HepG2 (cell line): ENCODE measurements around the gene ABCC2. TPM values are rescaled to one million over a fixed set of nuclear protein-coding genes. Genes with fewer than 3 reads are reported as not detected.

Experiments used
- ATAC-seq: fragments of 200-7000 bp; cut with Tn5 transposase; 3 replicates; pipeline ENCODE4 v1.9.1; 2020; ENCODE audit warnings: mild to moderate bottlenecking, moderate library complexity
- BruUV-seq: library from RNA; stranded (reverse); fragments of 400-500 nt; replicated peaks from 2 replicates; lab custom pipeline; 2021; lab: Mats Ljungman, UMichigan
- CTCF ChIA-PET: fragments of 300-600 bp; formaldehyde crosslinking; extraction: SDS; loops from one replicate; lab custom pipeline; 2021; ENCODE audit warnings: low total read pairs, inconsistent platforms, low intra/inter-chr PET ratio; lab: Yijun Ruan, JAX
- POLR2A ChIA-PET: fragments of 350-600 bp; sonication (Branson Sonifier 250); formaldehyde crosslinking; loops from one replicate; lab custom pipeline; 2020; ENCODE audit warnings: antibody characterized with exemption, inconsistent platforms; lab: Yijun Ruan, JAX
- DNase-seq: peaks from one replicate; pipeline ENCODE4 v3.0.0-alpha.2; 2015; ENCODE audit warnings: low spot score
- FAIRE-seq: peaks from 3 replicates; lab custom pipeline; 2011; peaks lifted over from hg19 to GRCh38; lab: Jason Lieb, UNC
- H2AFZ ChIP-seq: one replicate; pipeline ENCODE4 v1.6.1; 2011; ENCODE audit warnings: low read length, inconsistent platforms
- H3K27ac ChIP-seq: fragments of 300-600 bp; 3 replicates; pipeline ENCODE4 v1.8.0; 2011; ENCODE audit warnings: mixed run types, mild to moderate bottlenecking, mixed read lengths, low read length, inconsistent platforms; ENCODE audit not compliant: insufficient read depth; ENCODE audit errors: extremely low read length
- H3K27me3 ChIP-seq, 2 experiments: fragments of 200-600 bp in 1 of 2; 2 replicates in 1 of 2; 3 replicates in 1 of 2; pipeline versions ENCODE4 v1.6.0 to v1.8.0; 2011; ENCODE audit warnings: low read length in 2 of 2, mild to moderate bottlenecking in 2 of 2, moderate library complexity in 2 of 2, inconsistent platforms in 1 of 2; ENCODE audit not compliant: insufficient read depth in 2 of 2, control insufficient read depth in 1 of 2
- H3K36me3 ChIP-seq, 2 experiments: fragments of 200-600 bp in 1 of 2; replicated peaks in 1 of 2; 2 replicates in 1 of 2; 3 replicates in 1 of 2; pipeline versions ENCODE4 v1.5.1 to v1.8.0; 2011; ENCODE audit warnings: low read length in 2 of 2, inconsistent platforms in 1 of 2; ENCODE audit not compliant: insufficient read depth in 2 of 2, control insufficient read depth in 1 of 2
- H3K4me1 ChIP-seq: 2 replicates; pipeline ENCODE4 v1.5.1; 2012; ENCODE audit warnings: low read length, inconsistent platforms; ENCODE audit not compliant: insufficient read depth
- H3K4me2 ChIP-seq: 2 replicates; pipeline ENCODE4 v1.6.0; 2011; ENCODE audit warnings: low read depth, low read length, inconsistent platforms
- H3K4me3 ChIP-seq, 3 experiments: fragments of 200-600 bp in 1 of 3; sonication (generic), shearing (Covaris generic) in 1 of 3; replicated peaks in 1 of 3; 2 replicates each; pipeline ENCODE4 v1.5.1; 2011 to 2016; ENCODE audit warnings: low read length in 3 of 3, inconsistent platforms in 2 of 3, low read depth in 2 of 3, mild to moderate bottlenecking in 2 of 3, control low read depth in 1 of 3, mixed read lengths in 1 of 3; ENCODE audit not compliant: insufficient read depth in 1 of 3
- H3K79me2 ChIP-seq: one replicate; pipeline ENCODE4 v1.6.1; 2011; ENCODE audit warnings: low read length, inconsistent platforms; ENCODE audit not compliant: insufficient read depth
- H3K9ac ChIP-seq: 2 replicates; pipeline ENCODE4 v1.6.0; 2011; ENCODE audit warnings: mild to moderate bottlenecking, low read depth, low read length, inconsistent platforms; ENCODE audit not compliant: insufficient read depth
- H3K9me3 ChIP-seq: 2 replicates; pipeline ENCODE4 v1.5.1; 2012; ENCODE audit warnings: mild to moderate bottlenecking, low read length
- H4K20me1 ChIP-seq: 2 replicates; pipeline ENCODE4 v1.6.0; 2011; ENCODE audit warnings: inconsistent platforms, mild to moderate bottlenecking, low read length, moderate library complexity; ENCODE audit not compliant: insufficient read depth
- GZF1 ChIP-seq: sonication (generic); formaldehyde crosslinking; IDR thresholded peaks from 2 replicates; pipeline ENCODE4 v1.5.1; 2020; ENCODE audit warnings: mild to moderate bottlenecking, missing genetic modification reagents
- HNF4A ChIP-seq: sonication (generic); formaldehyde crosslinking; IDR thresholded peaks from 2 replicates; pipeline ENCODE4 v1.4.0; 2020; ENCODE audit warnings: missing genetic modification reagents
- MXD4 ChIP-seq: IDR thresholded peaks from 2 replicates; pipeline ENCODE4 v1.6.1; 2016; ENCODE audit warnings: mild to moderate bottlenecking, missing biosample characterization, missing genetic modification reagents
- NR2F1 ChIP-seq, 2 experiments: fragments of 450-650 bp in 1 of 2; formaldehyde crosslinking in 1 of 2; IDR thresholded peaks; 2 replicates each; pipeline versions ENCODE4 v1.5.0 to v1.6.1; 2016 to 2020; ENCODE audit warnings: mild to moderate bottlenecking in 1 of 2, missing compliant biosample characterization in 1 of 2, missing genetic modification reagents in 1 of 2, moderate library complexity in 1 of 2
- NR2F6 ChIP-seq, 2 experiments: IDR thresholded peaks; 2 replicates each; pipeline ENCODE4 v1.6.1; 2016; ENCODE audit warnings: antibody characterized with exemption in 1 of 2, mild to moderate bottlenecking in 1 of 2
- PHF5A ChIP-seq: IDR thresholded peaks from one replicate; pipeline ENCODE4 v1.6.1; 2018; ENCODE audit warnings: low read depth, missing genetic modification reagents; ENCODE audit not compliant: unreplicated experiment
- RARA ChIP-seq: IDR thresholded peaks from 2 replicates; pipeline ENCODE4 v1.6.1; 2016; ENCODE audit warnings: missing genetic modification reagents, missing compliant biosample characterization
- RBFOX2 ChIP-seq: fragments of 200-400 bp; formaldehyde crosslinking; IDR thresholded peaks from 2 replicates; pipeline ENCODE4 v1.6.1; 2017; ENCODE audit warnings: low read depth, mild to moderate bottlenecking, low read length
- ZNF12 ChIP-seq: sonication (generic); formaldehyde crosslinking; IDR thresholded peaks from 2 replicates; pipeline ENCODE4 v1.5.0; 2020; ENCODE audit warnings: missing genetic modification reagents
- ZNF18 ChIP-seq: sonication (generic); formaldehyde crosslinking; IDR thresholded peaks from 2 replicates; pipeline ENCODE4 v1.8.0; 2022; ENCODE audit warnings: mild to moderate bottlenecking, missing genetic modification reagents; ENCODE audit not compliant: insufficient replicate concordance
- ZNF652 ChIP-seq: IDR thresholded peaks from 2 replicates; pipeline ENCODE4 v1.6.1; 2016; ENCODE audit warnings: low read depth, borderline replicate concordance
- ZSCAN29 ChIP-seq: sonication (generic); formaldehyde crosslinking; conservative IDR thresholded peaks from 2 replicates; pipeline ENCODE4 v1.4.0; 2020; ENCODE audit warnings: mild to moderate bottlenecking, missing genetic modification reagents
- WGBS: methylation state at CpG from one replicate; pipeline ENCODE4 v1.1.6; 2017; ENCODE audit warnings: low lambda C conversion rate; 5-methylcytosine and 5-hydroxymethylcytosine counted together
- in situ Hi-C: cut with HindIII; loops from 2 replicates; pipeline ENCODE4 v1.10.0; 2017; ENCODE audit warnings: low pct_unique_long_range_greater_than_20kb; ENCODE audit not compliant: extremely low pct_ligation_motif_present
- intact Hi-C: fragments of 100-400 bp; cut with micrococcal nuclease; formaldehyde crosslinking; loops from one replicate; pipeline ENCODE4 v1.10.0; 2022; ENCODE audit not compliant: unreplicated experiment
- polyA plus RNA-seq, 8 experiments: library from polyadenylated mRNA; depleted of rRNA in 3 of 8; stranded (reverse) in 7 of 8; unstranded in 1 of 8; fragments of >200 nt; fragmentation: Illumina TruSeq in 4 of 8; extraction: Trizol in 4 of 8; gene quantifications; 2 replicates each; pipeline versions ENCODE4 v1.2.1 to v1.2.3, GENCODE V29; 2011 to 2016; ENCODE audit warnings: low read depth in 4 of 8, missing spikeins in 1 of 8, mixed read lengths in 1 of 8; ENCODE audit not compliant: insufficient read depth in 1 of 8
- total RNA-seq, 5 experiments: library from RNA; depleted of rRNA; stranded (reverse); fragments of >200 nt; fragmentation: Illumina TruSeq; extraction: Trizol; gene quantifications; 2 replicates each; pipeline ENCODE4 v1.2.3, GENCODE V29; 2016; ENCODE audit warnings: low read depth in 1 of 5

Gene ABCC2
- total and polyA plus RNA-seq, 2 of the 13 experiments (the other 11 are each of a cell fraction or from before 2014, with no cell fraction given): 181 to 497 TPM

GRCh38 chr10:99787311-99787710 is 4.9 kb downstream of the ABCC2 start:
- Histone ChIP-seq H3K27me3 (no peaks in the 10 kb centered on the region; a peak in 1 of 5 replicates), H3K9ac (no peak overlapping the region), H3K4me3 (peak overlapping the region in 2 of 3 experiments; percentile 19 to 37; a peak in 3 of 6 replicates), H3K79me2 (peaks cover 95% of the 10 kb centered on the region), H2AFZ (no peak overlapping the region), H3K4me2 (peak overlapping the region; percentile 53), H3K9me3 (no peaks in the 10 kb centered on the region), H3K27ac (no peak overlapping the region), H4K20me1 (peaks cover 49% of the 10 kb centered on the region), H3K36me3 (peaks cover 17 to 59% of the 10 kb centered on the region in 2 experiments), H3K4me1 (peaks cover 63% of the 10 kb centered on the region)
- TF ChIP-seq ZNF652 (CRISPR knock-in tag) (0 out of 2 replicates have a peak, but pooled peaks have one; percentile 23), PHF5A (no peak), ZSCAN29 (CRISPR knock-in tag) (no peak)
- in situ Hi-C loops (loop anchor here (5.0 kb wide), 1 partner anchor 35 kb away; no protein-coding TSS in a partner anchor), intact Hi-C loops (no loop called here)
- FAIRE-seq (no peak), DNase-seq (no peak), ATAC-seq (no peak)
- ChIA-PET POLR2A (interaction anchor here (0.7 to 4.2 kb wide), 3 partner anchors 10 to 55 kb away, joined by 3 to 23 read pairs (median 4); partner anchors contain the start of genes COX15 and CUTC), CTCF (no interaction called here)
- no TSS peak for BruUV-seq
- WGBS: 60% methylated on average over 5 of the region's 5 CpGs

- no peak for DNase-seq
- H3K79me2 ChIP-seq: peaks cover 96% of the 10 kb centered on the region
- whole genome bisulfite sequencing: 64% methylated on average over 7 of the region's 7 CpGs
- H3K9ac ChIP-seq: peak overlapping the region; percentile 34; the same call in 1 of the 2 replicates
- in situ Hi-C loops: loop anchor here (5.0 kb wide), 1 partner anchor 36 kb away; no protein-coding TSS in a partner anchor
- H3K4me2 ChIP-seq: peak overlapping the region; percentile 53
- H3K9me3 ChIP-seq: no peaks in the 10 kb centered on the region
- intact Hi-C loops: no loop called here
- no peak for ATAC-seq
- ChIA-PET POLR2A (interaction anchor here (0.7 to 4.2 kb wide), 4 partner anchors 9 to 56 kb away, joined by 3 to 23 read pairs (median 4); partner anchors contain the start of genes COX15 and CUTC), CTCF (no interaction called here)
- H3K27ac ChIP-seq: peak overlapping the region; percentile 2
- peaks cover 55% of the 10 kb centered on the region for H4K20me1 ChIP-seq
- no peaks in the 10 kb centered on the region; a peak in 1 of 5 replicates for H3K27me3 ChIP-seq
- H3K4me1 ChIP-seq: peaks cover 63% of the 10 kb centered on the region
- TF ChIP-seq ZNF18: peak; percentile 92
- TF ChIP-seq MXD4 (CRISPR knock-in tag): no peak
- peak; percentile 9; the same call in 1 of the 2 replicates for TF ChIP-seq HNF4A (CRISPR knock-in tag)
- 0 out of 2 replicates have a peak, but pooled peaks have one; percentile 21 for TF ChIP-seq NR2F6 (IDR thresholded peaks at IDR 0.05)
- TF ChIP-seq NR2F6 (CRISPR knock-in tag; IDR thresholded peaks at IDR 0.05): peak; percentile 59
- no peak for TF ChIP-seq GZF1 (CRISPR knock-in tag)
- peak; percentile 25 to 50; a peak in 1 of 4 replicates for TF ChIP-seq NR2F1 (CRISPR knock-in tag; IDR thresholded peaks at IDR 0.05)
- 0 out of 2 replicates have a peak, but pooled peaks have one; percentile 37 for TF ChIP-seq RARA
- TF ChIP-seq ZNF12: 0 out of 2 replicates have a peak, but pooled peaks have one; percentile 21
- 0 out of 2 replicates have a peak, but pooled peaks have one; percentile 19 for TF ChIP-seq RBFOX2
- no peak overlapping the region for H2AFZ ChIP-seq
- no peak for FAIRE-seq
- peaks cover 20 to 65% of the 10 kb centered on the region in 2 experiments for H3K36me3 ChIP-seq
- peak overlapping the region in 2 of 3 experiments; percentile 19 to 37; a peak in 3 of 6 replicates for H3K4me3 ChIP-seq
- BruUV-seq: no TSS peak
Measured at GRCh38 chr10:99787782-99788445, 5.5 kb downstream of the ABCC2 start.
